ENCODE measurements around the gene RPGRIP1.
A peak's percentile ranks its signal among the peaks of the same experiment; 100 is the strongest.
"Not testable (repeated sequence)": the region's sequence is repeated elsewhere in the genome, so short reads cannot be mapped to it uniquely, and the experiment has no call there.

The RPGRIP1 gene

GRCh38 chr14:21258889-21259787, 20.7 kb upstream of the RPGRIP1 start:
- no peak for DNase-seq

GRCh38 chr14:21261824-21262223, 18.1 kb upstream of the RPGRIP1 start:
- no peak for DNase-seq

- DNase-seq = no peak
Observed at GRCh38 chr14:21262410-21262809, 17.5 kb upstream of the RPGRIP1 start.

GRCh38 chr14:21263284-21264024, 16.4 kb upstream of the RPGRIP1 start:
- peak; percentile 55 for DNase-seq

DNA sequence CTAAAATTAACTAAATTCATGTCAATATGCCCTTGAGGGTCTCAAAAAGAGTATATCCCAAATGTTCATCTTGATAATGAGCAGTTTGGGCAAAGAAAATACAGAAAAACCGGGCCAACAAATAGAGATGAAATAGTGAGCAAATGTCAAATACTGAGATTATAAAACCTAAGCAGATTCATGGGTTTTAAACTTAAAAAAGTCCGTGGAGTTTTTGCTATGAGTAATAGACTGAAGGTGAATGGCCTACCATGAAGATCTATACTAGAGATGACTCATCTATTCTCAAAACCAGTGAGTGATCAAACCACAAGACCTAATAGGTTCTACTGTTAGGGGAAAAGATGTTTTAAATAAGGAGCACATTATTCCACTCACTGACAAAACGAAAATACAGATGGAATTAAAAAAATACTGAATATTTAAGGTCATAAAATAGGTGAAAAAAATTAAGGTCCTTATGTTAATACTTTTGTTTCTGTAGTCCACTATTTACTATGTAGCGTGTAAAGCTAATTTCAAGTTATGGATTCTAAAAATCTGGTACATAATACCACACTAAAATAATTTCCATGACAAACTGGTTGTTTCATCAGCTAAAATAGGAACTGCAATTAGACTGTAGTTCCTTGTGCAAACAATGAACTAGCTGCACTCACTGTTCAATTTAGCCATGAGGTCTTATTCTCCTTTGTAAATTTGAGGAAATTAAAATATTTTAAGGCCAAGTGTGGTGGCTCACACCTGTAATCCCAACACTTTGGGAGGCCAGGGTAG, 15.7 kb upstream of the RPGRIP1 start:
- peak; percentile 87 for DNase-seq

GRCh38 chr14:21267431-21267845, 12.4 kb upstream of the RPGRIP1 start:
- no peak for DNase-seq

GRCh38 chr14:21267886-21268616, 11.8 kb upstream of the RPGRIP1 start:
- peak; percentile 8 for DNase-seq

- DNase-seq = peak; percentile 64
Observed at GRCh38 chr14:21268617-21269251, 11.1 kb upstream of the RPGRIP1 start.

GRCh38 chr14:21269252-21270046, 10.4 kb upstream of the RPGRIP1 start, which contains the start of gene HNRNPC:
Gene HNRNPC, minus strand, starts transcription at chr14:21269442. Its CDS starts 35,249 bp downstream, at chr14:21234193.
- peak; percentile 100 for DNase-seq

DNA sequence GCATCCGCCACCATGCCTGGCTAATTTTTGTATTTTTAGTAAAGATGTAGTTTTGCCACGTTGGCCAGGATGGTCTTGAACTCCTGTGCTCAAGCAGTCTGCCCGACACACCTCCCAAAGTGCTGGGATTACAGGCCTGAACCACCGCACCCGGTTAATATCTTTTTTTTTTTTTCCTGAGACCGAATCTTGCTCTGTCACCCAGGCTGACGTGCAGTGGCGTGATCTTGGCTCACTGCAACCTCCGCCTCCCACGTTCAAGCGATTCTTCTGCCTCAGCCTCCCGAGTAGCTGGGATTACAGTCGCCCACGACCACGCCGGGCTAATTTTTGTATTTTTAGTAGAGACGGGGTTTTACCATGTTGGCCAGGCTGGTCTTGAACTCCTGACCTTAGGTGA, 7.2 kb upstream of the RPGRIP1 start:
- not testable (repeated sequence) for DNase-seq

DNA sequence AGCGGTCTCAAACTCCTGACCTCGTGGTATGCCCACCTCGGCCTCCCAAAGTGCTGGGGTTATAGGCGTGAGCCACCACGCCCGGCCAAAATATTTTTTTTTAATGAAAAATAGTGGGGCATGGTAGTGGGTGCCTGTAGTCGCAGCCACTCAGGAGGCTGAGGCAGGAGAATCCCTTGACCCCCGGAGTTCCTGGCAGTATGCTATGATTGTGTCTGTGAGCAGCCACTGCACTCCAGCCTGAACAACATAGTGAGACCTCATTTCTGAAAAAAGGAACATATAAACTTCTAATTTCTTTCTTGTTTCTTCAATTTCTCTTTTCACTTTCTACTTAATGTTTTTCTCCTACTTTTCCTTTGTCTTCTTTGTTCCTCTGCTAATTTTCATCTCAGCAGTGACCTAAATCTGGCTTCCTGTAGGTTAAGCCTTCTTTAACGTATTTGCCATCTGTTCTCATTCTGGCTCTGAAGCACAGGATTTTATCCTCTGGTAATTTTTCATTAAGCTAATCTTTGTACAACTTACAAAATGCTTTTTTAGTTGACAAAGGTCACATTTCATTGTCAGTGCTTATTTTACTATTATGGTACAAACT, 4.5 kb upstream of the RPGRIP1 start:
- DNase-seq = no peak

DNA sequence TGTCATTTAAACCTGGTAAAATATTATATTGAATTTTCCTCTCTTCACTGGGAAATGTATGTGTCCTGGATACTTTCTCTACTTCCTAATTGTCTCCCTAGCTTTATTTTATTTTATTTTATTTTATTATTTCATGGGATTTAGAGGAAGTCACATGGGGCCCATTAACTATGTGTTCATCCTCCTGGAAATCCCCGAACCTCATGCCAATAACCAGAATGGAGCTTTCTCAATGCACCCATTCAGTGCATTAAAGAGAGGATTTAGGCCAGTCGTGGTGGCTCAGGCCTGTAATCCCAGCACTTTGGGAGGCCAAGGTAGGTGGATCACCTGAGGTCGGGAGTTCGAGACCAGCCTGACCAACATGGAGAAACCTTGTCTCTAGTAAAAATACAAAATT, 1.3 kb upstream of the RPGRIP1 start:
- DNase-seq = no peak

DNA sequence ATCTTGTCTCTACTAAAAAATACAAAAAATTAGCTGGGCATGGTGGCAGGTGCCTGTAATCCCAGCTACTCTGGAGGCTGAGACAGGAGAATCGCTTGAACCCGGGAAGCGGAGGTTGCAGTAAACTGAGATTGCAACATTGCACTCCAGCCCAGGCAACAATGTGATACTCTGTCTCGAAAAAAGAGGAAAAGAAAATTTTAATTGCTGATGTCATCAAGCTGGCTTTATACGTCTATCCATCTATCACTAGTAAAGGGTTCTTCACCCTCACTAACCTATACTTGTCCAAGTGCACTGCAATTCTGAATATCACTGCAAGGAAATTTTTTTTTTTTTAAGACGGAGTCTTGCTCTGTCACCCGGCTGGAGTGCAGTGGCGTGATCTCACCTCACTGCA, 2.0 kb downstream of the RPGRIP1 start:
- not testable (repeated sequence) for DNase-seq

DNA sequence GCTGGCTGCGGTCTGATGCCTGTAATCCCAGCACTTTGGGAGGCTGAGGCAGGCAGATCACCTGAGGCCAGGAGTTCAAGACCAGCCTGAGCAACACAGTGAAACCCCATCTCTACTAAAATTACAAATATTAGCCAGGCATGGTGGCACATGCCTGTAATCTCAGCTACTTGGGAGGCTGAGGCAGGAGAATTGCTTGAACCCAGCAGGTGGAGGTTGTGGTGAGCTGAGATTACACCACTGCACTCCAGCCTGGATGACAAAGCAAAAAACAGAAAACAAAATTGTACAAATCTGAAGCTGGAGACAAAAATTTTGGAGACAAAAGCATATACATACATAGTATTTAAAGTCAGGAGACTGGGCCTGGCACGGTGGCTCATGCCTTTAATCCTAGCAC, 6.6 kb downstream of the RPGRIP1 start:
- DNase-seq = not testable (repeated sequence)

DNA sequence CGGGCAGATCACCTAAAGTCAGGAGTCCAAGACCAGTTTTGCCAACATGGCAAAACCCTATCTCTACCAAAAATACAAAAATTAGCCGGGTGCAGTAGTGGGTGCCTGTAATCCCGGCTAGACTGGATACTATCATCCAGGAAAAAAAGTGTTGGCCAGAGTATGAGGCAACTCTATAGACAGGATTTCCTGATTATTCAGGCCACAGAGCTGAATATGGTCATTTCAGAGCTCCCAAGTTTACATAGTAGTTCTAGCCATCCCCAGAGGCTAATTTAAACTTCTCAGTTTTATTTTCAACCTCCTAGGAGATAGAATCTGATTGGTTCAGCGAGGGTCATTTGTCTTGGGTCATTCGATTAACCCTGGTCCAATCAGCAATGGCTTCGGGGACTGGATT, 7.3 kb downstream of the RPGRIP1 start:
- no peak for DNase-seq

- not testable (repeated sequence) for DNase-seq
Observed at GRCh38 chr14:21294026-21294425, 14.1 kb downstream of the RPGRIP1 start.

GRCh38 chr14:21298358-21298757, 18.5 kb downstream of the RPGRIP1 start:
- DNase-seq = no peak

GRCh38 chr14:21299562-21300130, 19.8 kb downstream of the RPGRIP1 start:
- no peak for DNase-seq

GRCh38 chr14:21300892-21301291, 21.0 kb downstream of the RPGRIP1 start:
- DNase-seq = no peak
